HFFc6 (cell line): ENCODE data around the gene VGLL4. TPM values are rescaled to one million over a fixed set of nuclear protein-coding genes. Genes with fewer than 3 reads are reported as not detected.
"Not testable (repeated sequence)": the region's sequence is repeated elsewhere in the genome, so short reads cannot be mapped to it uniquely, and the experiment has no call there.

Source experiments
- DNase-seq: peaks from one replicate; pipeline ENCODE4 v3.0.0-alpha.2; 2018
- H3K27ac Mint-ChIP-seq: 2 replicates; pipeline ENCODE4 v1.8.0; 2020; ENCODE audit warnings: mild to moderate bottlenecking, mixed read lengths
- H3K27me3 Mint-ChIP-seq: 2 replicates; pipeline ENCODE4 v1.8.0; 2021; ENCODE audit warnings: mild to moderate bottlenecking, moderate library complexity, mixed read lengths; ENCODE audit not compliant: insufficient read depth
- H3K36me3 Mint-ChIP-seq: 2 replicates; pipeline ENCODE4 v1.8.0; 2021; ENCODE audit warnings: low read depth, mixed read lengths
- H3K4me1 Mint-ChIP-seq: 2 replicates; pipeline ENCODE4 v1.8.0; 2020; ENCODE audit warnings: low read depth, mixed read lengths
- H3K4me3 Mint-ChIP-seq: 2 replicates; pipeline ENCODE4 v1.8.0; 2020; ENCODE audit warnings: mild to moderate bottlenecking, moderate library complexity, mixed read lengths
- H3K9me3 Mint-ChIP-seq: 2 replicates; pipeline ENCODE4 v1.8.0; 2020; ENCODE audit warnings: mild to moderate bottlenecking, mixed read lengths
- long read RNA-seq: library from polyadenylated mRNA; unstranded; transcript quantifications from one replicate; pipeline ENCODE4 v2.0.0, GENCODE V29; 2019
- total RNA-seq, 6 experiments: library from RNA; stranded (reverse); fragmentation: NEBNext Ultra II Directional; extraction: Animal tissue kit (Norgen Biotek cat#: 25700); gene quantifications; 2 replicates in 1 of 6; 3 replicates in 5 of 6; pipeline ENCODE4 v1.2.3, GENCODE V29; 2021
- TF ChIP-seq, protein P1 (sequence below): fragments of 200-600 bp; sonication (generic); IDR thresholded peaks from 2 replicates; pipeline ENCODE4 v1.5.0; 2021; ENCODE audit warnings: antibody characterized with exemption, mild to moderate bottlenecking

The VGLL4 gene, protein sequence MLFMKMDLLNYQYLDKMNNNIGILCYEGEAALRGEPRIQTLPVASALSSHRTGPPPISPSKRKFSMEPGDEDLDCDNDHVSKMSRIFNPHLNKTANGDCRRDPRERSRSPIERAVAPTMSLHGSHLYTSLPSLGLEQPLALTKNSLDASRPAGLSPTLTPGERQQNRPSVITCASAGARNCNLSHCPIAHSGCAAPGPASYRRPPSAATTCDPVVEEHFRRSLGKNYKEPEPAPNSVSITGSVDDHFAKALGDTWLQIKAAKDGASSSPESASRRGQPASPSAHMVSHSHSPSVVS
- 10 to 100 TPM; 31.6 to 42.2 (median 33.8) TPM for total RNA-seq
- long read RNA-seq, transcript VGLL4-211 (5 exons, 1,377 nt): major isoform, 6 of 28 reads
- long read RNA-seq, partial matches to known transcripts: 3 of 28 reads
- long read RNA-seq, other reads (novel, unspliced or antisense): 13 of 28 reads

DNA sequence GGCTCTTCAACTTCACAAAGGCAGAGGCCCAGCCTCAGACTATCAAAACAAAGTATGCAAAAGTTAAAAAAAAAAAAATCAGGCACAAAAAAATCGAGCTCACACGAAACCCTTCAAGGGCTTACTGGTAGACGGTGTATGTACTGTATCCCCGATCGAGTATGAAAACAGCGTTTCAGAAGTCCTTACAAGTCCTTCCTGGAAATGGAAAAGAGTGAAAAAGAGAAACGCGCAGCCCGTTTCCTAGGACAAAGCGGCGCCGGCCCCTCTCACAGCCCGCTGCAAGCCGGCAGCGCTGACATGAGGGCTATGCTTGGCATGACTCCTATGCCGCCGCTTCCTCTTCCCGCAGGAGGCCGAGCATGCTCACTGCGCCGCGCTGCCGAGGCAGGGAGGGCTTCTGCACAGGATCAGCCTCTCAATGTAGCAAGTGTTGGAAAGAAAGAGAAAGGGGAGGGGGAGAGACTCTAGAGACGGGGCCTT, at the start of gene VGLL4:
TSS of gene VGLL4 (minus strand) at position 311 of the 483 bp plus-strand sequence. CDS start 397 bp downstream, outside the sequence.
- peak; percentile 78 for DNase-seq
- H3K36me3 Mint-ChIP-seq: peaks cover 40% of the 10 kb centered on the region
- TF ChIP-seq, protein P1, sequence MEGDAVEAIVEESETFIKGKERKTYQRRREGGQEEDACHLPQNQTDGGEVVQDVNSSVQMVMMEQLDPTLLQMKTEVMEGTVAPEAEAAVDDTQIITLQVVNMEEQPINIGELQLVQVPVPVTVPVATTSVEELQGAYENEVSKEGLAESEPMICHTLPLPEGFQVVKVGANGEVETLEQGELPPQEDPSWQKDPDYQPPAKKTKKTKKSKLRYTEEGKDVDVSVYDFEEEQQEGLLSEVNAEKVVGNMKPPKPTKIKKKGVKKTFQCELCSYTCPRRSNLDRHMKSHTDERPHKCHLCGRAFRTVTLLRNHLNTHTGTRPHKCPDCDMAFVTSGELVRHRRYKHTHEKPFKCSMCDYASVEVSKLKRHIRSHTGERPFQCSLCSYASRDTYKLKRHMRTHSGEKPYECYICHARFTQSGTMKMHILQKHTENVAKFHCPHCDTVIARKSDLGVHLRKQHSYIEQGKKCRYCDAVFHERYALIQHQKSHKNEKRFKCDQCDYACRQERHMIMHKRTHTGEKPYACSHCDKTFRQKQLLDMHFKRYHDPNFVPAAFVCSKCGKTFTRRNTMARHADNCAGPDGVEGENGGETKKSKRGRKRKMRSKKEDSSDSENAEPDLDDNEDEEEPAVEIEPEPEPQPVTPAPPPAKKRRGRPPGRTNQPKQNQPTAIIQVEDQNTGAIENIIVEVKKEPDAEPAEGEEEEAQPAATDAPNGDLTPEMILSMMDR: 0 out of 2 replicates have a peak, but pooled peaks have one; percentile 24
- peaks cover 40% of the 10 kb centered on the region for H3K4me1 Mint-ChIP-seq
- H3K27me3 Mint-ChIP-seq: peaks cover 10% of the 10 kb centered on the region
- peak within 1 kb of the TSS; percentile 100 for H3K27ac Mint-ChIP-seq
- peak within 1 kb of the TSS; percentile 100 for H3K4me3 Mint-ChIP-seq
- no peaks in the 10 kb centered on the region for H3K9me3 Mint-ChIP-seq

DNA sequence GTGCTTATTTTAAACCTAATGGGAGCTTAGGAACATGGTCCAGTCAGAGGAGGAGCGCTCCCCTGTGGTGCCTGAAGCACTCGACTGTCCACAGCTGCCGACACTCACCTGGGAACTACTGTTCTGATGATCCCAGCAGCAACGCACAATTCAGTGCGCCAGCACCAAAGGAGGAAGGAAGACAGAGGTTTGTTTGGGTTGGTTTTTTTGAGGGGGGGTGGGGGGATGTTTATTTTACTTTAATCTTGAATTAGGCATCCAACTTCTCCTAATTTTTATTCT, 48.8 kb upstream of the VGLL4 start:
- Mint-ChIP-seq H3K9me3 (no peaks in the 10 kb centered on the region), H3K27ac (no peak overlapping the region; the same call in 1 of the 2 replicates), H3K4me3 (no peak overlapping the region), H3K27me3 (no peaks in the 10 kb centered on the region), H3K36me3 (peaks cover 9% of the 10 kb centered on the region), H3K4me1 (peaks cover 36% of the 10 kb centered on the region)
- DNase-seq: no peak
- TF ChIP-seq, protein P1: no peak

DNA sequence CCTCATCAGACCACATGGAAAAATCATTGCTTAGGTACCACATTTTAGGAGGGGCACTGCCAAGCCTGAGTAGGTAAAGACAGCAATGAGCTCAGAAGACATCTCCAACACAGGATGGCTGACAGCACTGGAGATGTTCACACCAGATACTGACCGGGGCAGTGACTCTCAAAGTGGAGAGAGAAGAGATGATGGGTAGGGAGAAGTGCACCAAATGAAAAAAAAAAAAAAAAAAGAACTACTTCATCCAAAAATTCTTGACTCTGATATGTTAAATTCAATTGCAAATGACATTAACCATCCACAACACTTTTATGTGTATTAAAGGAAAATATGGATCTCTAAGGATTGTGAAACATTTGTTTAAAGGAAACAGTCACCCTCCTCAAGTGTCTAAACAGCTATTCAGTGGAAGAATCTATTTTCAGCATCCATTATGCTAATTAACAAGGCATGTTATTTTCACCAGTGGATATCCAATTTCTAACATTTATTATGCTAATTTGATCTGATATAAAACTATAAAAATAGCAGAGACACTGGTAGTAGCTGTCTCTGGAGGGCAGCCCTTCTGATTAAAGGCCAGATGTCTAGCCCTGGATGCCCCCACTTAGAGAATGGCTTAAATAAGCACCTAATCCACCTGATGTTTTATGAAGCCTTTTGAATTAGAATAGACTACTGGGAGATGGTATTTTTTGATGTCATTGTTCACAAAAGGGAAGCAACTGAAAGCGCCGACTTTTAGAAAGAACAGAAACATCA, 48.2 kb upstream of the VGLL4 start:
- peak overlapping the region; percentile 57; the same call in 1 of the 2 replicates for H3K4me3 Mint-ChIP-seq
- H3K36me3 Mint-ChIP-seq: peaks cover 9% of the 10 kb centered on the region
- H3K27ac Mint-ChIP-seq: peak overlapping the region; percentile 50

DNA sequence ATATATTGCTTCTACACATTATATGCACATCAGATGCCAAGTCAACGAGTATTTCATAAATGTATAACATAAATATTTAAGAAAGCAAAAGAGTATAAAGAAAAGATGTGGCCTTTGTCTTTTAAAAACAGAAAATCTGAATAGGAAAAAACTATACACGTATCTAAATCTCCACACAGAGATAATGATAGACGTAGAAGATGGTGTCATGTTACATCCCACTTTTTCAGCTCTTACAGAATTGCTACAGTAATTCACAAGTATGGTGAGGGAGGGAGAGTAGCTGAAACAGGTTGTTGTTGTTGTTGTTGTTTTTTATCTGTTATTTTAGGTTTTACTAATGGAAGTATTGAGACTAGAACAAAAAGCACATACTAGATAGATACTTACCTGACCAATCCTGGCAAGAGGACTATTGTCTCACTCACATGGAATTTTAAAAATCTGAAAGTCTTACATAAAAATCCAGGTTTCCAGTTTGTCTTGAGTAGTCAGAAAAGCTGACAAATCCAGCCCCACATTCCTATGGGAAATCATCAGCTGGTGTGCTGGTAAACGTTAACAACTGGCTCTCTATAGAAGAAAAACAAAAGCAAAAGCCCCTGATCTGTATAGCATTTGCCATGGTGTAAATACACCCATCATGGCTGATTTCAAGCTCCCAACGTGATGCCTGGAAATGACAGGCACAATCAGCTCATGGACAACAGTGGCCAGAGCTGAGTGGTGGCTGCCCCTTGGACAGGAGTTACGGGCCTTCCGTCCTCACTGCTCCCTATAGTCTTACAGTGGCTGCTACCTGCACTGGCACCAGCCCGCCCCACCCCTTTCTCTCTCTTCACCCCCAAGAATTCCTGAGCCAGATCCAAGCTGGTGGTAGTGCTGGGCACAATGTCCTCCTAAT, 47.4 kb upstream of the VGLL4 start:
- TF ChIP-seq, protein P1: no peak
- peak; percentile 25 for DNase-seq
- Mint-ChIP-seq H3K9me3 (no peaks in the 10 kb centered on the region), H3K36me3 (peaks cover 9% of the 10 kb centered on the region), H3K4me1 (peaks cover 32% of the 10 kb centered on the region), H3K27ac (peak overlapping the region; percentile 50), H3K27me3 (no peaks in the 10 kb centered on the region), H3K4me3 (peak overlapping the region; percentile 57; the same call in 1 of the 2 replicates)

More for the DNA sequence above, 48.2 kb upstream of the VGLL4 start:
- DNase-seq: no peak
- H3K9me3 Mint-ChIP-seq: no peaks in the 10 kb centered on the region
- no peaks in the 10 kb centered on the region for H3K27me3 Mint-ChIP-seq
- TF ChIP-seq, protein P1: no peak
- peaks cover 33% of the 10 kb centered on the region for H3K4me1 Mint-ChIP-seq

DNA sequence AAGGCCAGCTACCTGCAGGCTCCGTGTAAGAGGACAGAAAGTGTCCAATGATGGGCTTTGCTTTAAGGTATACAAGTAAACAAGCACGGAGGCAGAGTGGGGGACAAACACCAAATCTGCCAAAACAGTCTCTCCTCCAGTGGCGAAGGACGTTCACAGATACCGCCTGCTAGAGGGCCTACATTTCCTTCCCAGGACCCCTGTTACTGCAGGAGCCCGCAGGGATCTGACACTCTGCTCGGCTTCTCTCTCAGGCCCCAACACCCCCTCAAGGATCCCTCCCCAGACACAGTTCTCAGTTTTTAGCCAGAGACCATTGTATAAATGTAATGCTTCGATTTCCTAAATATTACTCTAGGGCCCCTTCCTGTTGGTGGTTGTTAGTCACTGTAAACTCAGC, 46.0 kb upstream of the VGLL4 start:
- H3K36me3 Mint-ChIP-seq: peaks cover 12% of the 10 kb centered on the region
- H3K27me3 Mint-ChIP-seq: no peaks in the 10 kb centered on the region
- no peak overlapping the region for H3K27ac Mint-ChIP-seq

DNA sequence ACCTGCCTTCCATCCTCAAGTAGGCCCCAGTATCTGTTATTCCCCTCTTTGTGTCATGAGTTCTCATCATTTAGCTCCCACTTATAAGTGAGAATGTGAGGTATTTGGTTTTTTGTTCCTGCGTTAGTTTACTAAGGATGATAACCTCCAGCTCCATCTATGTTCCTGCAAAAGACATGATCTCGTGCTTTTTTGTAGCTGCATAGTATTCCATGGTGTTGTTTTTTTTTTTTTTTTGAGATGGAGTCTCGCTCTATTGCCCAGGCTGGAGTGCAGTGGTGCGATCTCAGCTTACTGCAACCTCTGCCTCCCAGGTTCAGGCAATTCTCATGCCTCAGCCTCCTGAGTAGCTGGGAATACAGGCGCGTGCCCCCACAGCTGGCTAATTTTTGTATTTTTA, 41.3 kb upstream of the VGLL4 start:
- not testable (repeated sequence) for DNase-seq, H3K4me1 Mint-ChIP-seq, H3K27ac Mint-ChIP-seq, H3K9me3 Mint-ChIP-seq, H3K27me3 Mint-ChIP-seq, H3K4me3 Mint-ChIP-seq
- peaks cover 12% of the 10 kb centered on the region for H3K36me3 Mint-ChIP-seq

More for the DNA sequence above, 46.0 kb upstream of the VGLL4 start:
- TF ChIP-seq, protein P1: no peak
- no peak for DNase-seq
- Mint-ChIP-seq H3K9me3 (no peaks in the 10 kb centered on the region), H3K4me3 (no peak overlapping the region), H3K4me1 (peaks cover 24% of the 10 kb centered on the region)
